ENCODE measurements around the gene DBF4B. TPM values are rescaled to one million over a fixed set of nuclear protein-coding genes. Genes with fewer than 3 reads are reported as not detected.
A peak's percentile ranks its signal among the peaks of the same experiment; 100 is the strongest.

The DBF4B gene
- total RNA-seq, 1 donor from 2014 or later = 12.2 TPM

- DNase-seq (ENCODE audit: low read depth) = no peak
- no peak for TF ChIP-seq CTCF (conservative IDR thresholded peaks at IDR 0.05; ENCODE audit: low read depth, low read length)
- no peak overlapping the region for H3K4me3 ChIP-seq (ENCODE audit: low read depth, low read length)
Observed at GRCh38 chr17:44769230-44769629, 60.8 kb downstream of the DBF4B start.

- no peak for DNase-seq (ENCODE audit: low read depth)
- no peak for TF ChIP-seq CTCF (conservative IDR thresholded peaks at IDR 0.05; ENCODE audit: low read depth, low read length)
- no peak overlapping the region for H3K4me3 ChIP-seq (ENCODE audit: low read depth, low read length)
Observed at GRCh38 chr17:44769647-44770084, 61.2 kb downstream of the DBF4B start.

- no peak for TF ChIP-seq CTCF (conservative IDR thresholded peaks at IDR 0.05; ENCODE audit: low read depth, low read length)
Observed at GRCh38 chr17:44770166-44770925, 61.9 kb downstream of the DBF4B start.

GRCh38 chr17:44772308-44773045 is 64.0 kb downstream of the DBF4B start:
- no peak overlapping the region for H3K4me3 ChIP-seq (ENCODE audit: low read depth, low read length)
- DNase-seq (ENCODE audit: low read depth) = no peak
- TF ChIP-seq CTCF (conservative IDR thresholded peaks at IDR 0.05; ENCODE audit: low read depth, low read length) = no peak

More at GRCh38 chr17:44770166-44770925, 61.9 kb downstream of the DBF4B start:
- no peak overlapping the region for H3K4me3 ChIP-seq (ENCODE audit: low read depth, low read length)
- no peak for DNase-seq (ENCODE audit: low read depth)

- no peak overlapping the region for H3K4me3 ChIP-seq (ENCODE audit: low read depth, low read length)
- no peak for DNase-seq (ENCODE audit: low read depth)
- no peak for TF ChIP-seq CTCF (conservative IDR thresholded peaks at IDR 0.05; ENCODE audit: low read depth, low read length)
Observed at GRCh38 chr17:44773140-44773539, 64.7 kb downstream of the DBF4B start.

- H3K4me3 ChIP-seq (ENCODE audit: low read depth, low read length) = peak overlapping the region; percentile 57
- no peak for DNase-seq (ENCODE audit: low read depth)
- TF ChIP-seq CTCF (conservative IDR thresholded peaks at IDR 0.05; ENCODE audit: low read depth, low read length) = peak; percentile 98
Observed at GRCh38 chr17:44774271-44775135, 66.0 kb downstream of the DBF4B start.

All from epithelial cell of proximal tubule (primary cell).